Right cardiac atrium (tissue), 5 donors: ENCODE results near the gene CSTPP1. TPM values are rescaled to one million over a fixed set of nuclear protein-coding genes. Genes with fewer than 3 reads are reported as not detected.
"Not testable (repeated sequence)": the region's sequence is repeated elsewhere in the genome, so short reads cannot be mapped to it uniquely, and the experiment has no call there.

ENCODE experiments used
- ATAC-seq, 2 donors: fragments of 200-7000 bp; cut with Tn5 transposase; one replicate each; pipeline versions ENCODE4 v1.8.0 to v1.9.1; 2020; ENCODE audit warnings: moderate library complexity in 2 of 2, mild to moderate bottlenecking in 1 of 2
- DNase-seq, 3 donors: peaks; one replicate each; pipeline ENCODE4 v3.0.0-alpha.2; 2020
- H3K27ac ChIP-seq: one replicate; pipeline ENCODE4 v1.5.1; 2013; ENCODE audit warnings: mild to moderate bottlenecking, low read length, control low read depth, moderate library complexity
- H3K27me3 ChIP-seq: one replicate; pipeline ENCODE4 v1.6.1; 2013; ENCODE audit not compliant: control insufficient read depth, insufficient read depth
- H3K4me1 ChIP-seq: one replicate; pipeline ENCODE4 v1.6.1; 2013; ENCODE audit warnings: low read length; ENCODE audit not compliant: control insufficient read depth, insufficient read depth
- H3K4me3 ChIP-seq: one replicate; pipeline ENCODE4 v1.5.1; 2013; ENCODE audit warnings: low read length, control low read depth
- H3K9me3 ChIP-seq: one replicate; pipeline ENCODE4 v1.6.1; 2013; ENCODE audit warnings: low read length; ENCODE audit not compliant: control insufficient read depth
- WGBS: extraction: QIAGEN DNeasy Blood & Tissue Kit; methylation state at CpG from one replicate; pipeline ENCODE4 v1.1.7; 2013; 5-methylcytosine and 5-hydroxymethylcytosine counted together
- intact Hi-C, 4 donors: fragments of 100-400 bp; cut with DNase I; formaldehyde crosslinking; loops; one replicate each; pipeline versions ENCODE4 v1.11.0 to v1.14.0; 2022 to 2023
- polyA plus RNA-seq: library from polyadenylated mRNA; stranded (reverse); fragments of 200-250 nt; gene quantifications from one replicate; pipeline ENCODE4 v1.2.3, GENCODE V29; 2013
- total RNA-seq, 4 donors: library from RNA; stranded (reverse); fragmentation: NEBNext Ultra II Directional; extraction: Animal tissue kit (Norgen Biotek cat#: 25700); gene quantifications; one replicate each; pipeline ENCODE4 v1.2.1, GENCODE V29; 2021
- donor health status: healthy with polysubstance abuse.
- donor health status: DM: no; HTN: yes; CAD: no.
- donor health status: DM: no; HTN: no; CAD: no.
- donor health status: DM: no; HTN: yes; CAD: no; lungs with severe emphysema.
- donor health status: DM: yes; HTN: yes; CAD: no.

Gene CSTPP1
- total and polyA plus RNA-seq, 5 donors = 12.7 to 17.5 (median 15.6) TPM

GRCh38 chr11:46927928-46928327 is 8.6 kb upstream of the CSTPP1 start:
- H3K9me3 ChIP-seq, H3K4me3 ChIP-seq, H3K27ac ChIP-seq, H3K4me1 ChIP-seq, ATAC-seq, H3K27me3 ChIP-seq, DNase-seq, intact Hi-C loops: not testable (repeated sequence)
- WGBS = 81% methylated on average over 4 of the region's 4 CpGs

- WGBS = 61% methylated on average over 1 of the region's 1 CpG
These were observed 7.9 kb upstream of the CSTPP1 start for GRCh38 chr11:46928701-46929100.

GRCh38 chr11:46930089-46930488 is 6.5 kb upstream of the CSTPP1 start:
- DNase-seq (no peak), ATAC-seq (no peak)
- H3K27ac ChIP-seq = no peak overlapping the region
- no peak overlapping the region for H3K4me3 ChIP-seq
- no peaks in the 10 kb centered on the region for H3K4me1 ChIP-seq
- no peaks in the 10 kb centered on the region for H3K27me3 ChIP-seq
- intact Hi-C loops = no loop called here
- 78% methylated on average over 1 of the region's 1 CpG for WGBS
- H3K9me3 ChIP-seq = no peaks in the 10 kb centered on the region

More at GRCh38 chr11:46928701-46929100, 7.9 kb upstream of the CSTPP1 start:
- intact Hi-C loops, H3K4me3 ChIP-seq, DNase-seq, ATAC-seq, H3K27me3 ChIP-seq, H3K9me3 ChIP-seq, H3K4me1 ChIP-seq, H3K27ac ChIP-seq: not testable (repeated sequence)

- Histone ChIP-seq H3K27me3 (no peaks in the 10 kb centered on the region), H3K9me3 (no peaks in the 10 kb centered on the region), H3K27ac (no peak overlapping the region), H3K4me1 (no peaks in the 10 kb centered on the region), H3K4me3 (no peak overlapping the region)
- WGBS = 97% methylated on average over 6 of the region's 6 CpGs
- DNase-seq (no peak), ATAC-seq (no peak)
- intact Hi-C loops = loop anchor here in 1 of 4 donors (10.0 kb wide), 1 partner anchor 63 kb away; no protein-coding TSS in a partner anchor
These were observed 5.6 kb downstream of the CSTPP1 start for GRCh38 chr11:46942172-46942571.

GRCh38 chr11:46944356-46945075 is 8.0 kb downstream of the CSTPP1 start:
- Histone ChIP-seq H3K27ac (no peak overlapping the region), H3K4me1 (no peaks in the 10 kb centered on the region), H3K27me3 (no peaks in the 10 kb centered on the region), H3K9me3 (no peaks in the 10 kb centered on the region), H3K4me3 (no peak overlapping the region)
- ATAC-seq (no peak), DNase-seq (no peak)
- 61% methylated on average over 4 of the region's 4 CpGs for WGBS
- intact Hi-C loops = loop anchor here in 1 of 4 donors (10.0 kb wide), 1 partner anchor 60 kb away; no protein-coding TSS in a partner anchor

GRCh38 chr11:46947399-46948077 is 11.0 kb downstream of the CSTPP1 start:
- Histone ChIP-seq H3K27me3 (no peaks in the 10 kb centered on the region), H3K4me3 (no peak overlapping the region), H3K27ac (no peak overlapping the region), H3K4me1 (no peaks in the 10 kb centered on the region), H3K9me3 (no peaks in the 10 kb centered on the region)
- 79% methylated on average over 3 of the region's 3 CpGs for WGBS
- no peak for DNase-seq
- ATAC-seq = no peak
- intact Hi-C loops = loop anchor here in 1 of 4 donors (10.0 kb wide), 1 partner anchor 57 kb away; no protein-coding TSS in a partner anchor

- no peaks in the 10 kb centered on the region for H3K4me1 ChIP-seq
- ATAC-seq (no peak), DNase-seq (no peak)
- 93% methylated on average over 4 of the region's 4 CpGs for WGBS
- no peak overlapping the region for H3K27ac ChIP-seq
- no peaks in the 10 kb centered on the region for H3K27me3 ChIP-seq
- intact Hi-C loops = loop anchor here in 1 of 4 donors (10.0 kb wide), 1 partner anchor 56 kb away; no protein-coding TSS in a partner anchor
- H3K9me3 ChIP-seq = no peaks in the 10 kb centered on the region
- H3K4me3 ChIP-seq = no peak overlapping the region
These were observed 12.0 kb downstream of the CSTPP1 start for GRCh38 chr11:46948378-46949131.

- intact Hi-C loops = loop anchor here in 1 of 4 donors (10.0 kb wide), 1 partner anchor 56 kb away; no protein-coding TSS in a partner anchor
These were observed 12.7 kb downstream of the CSTPP1 start for GRCh38 chr11:46949297-46949696.

GRCh38 chr11:46951864-46952263 is 15.3 kb downstream of the CSTPP1 start:
- WGBS = 95% methylated on average over 1 of the region's 1 CpG
- no peak for DNase-seq
- Histone ChIP-seq H3K4me3 (no peak overlapping the region), H3K27me3 (no peaks in the 10 kb centered on the region), H3K4me1 (no peaks in the 10 kb centered on the region), H3K27ac (no peak overlapping the region), H3K9me3 (no peaks in the 10 kb centered on the region)
- intact Hi-C loops = no loop called here
- no peak for ATAC-seq

More at GRCh38 chr11:46949297-46949696, 12.7 kb downstream of the CSTPP1 start:
- ATAC-seq = no peak
- H3K4me1 ChIP-seq = no peaks in the 10 kb centered on the region
- 90% methylated on average over 1 of the region's 1 CpG for WGBS
- no peaks in the 10 kb centered on the region for H3K27me3 ChIP-seq
- no peak overlapping the region for H3K27ac ChIP-seq
- DNase-seq = no peak
- no peak overlapping the region for H3K4me3 ChIP-seq
- no peaks in the 10 kb centered on the region for H3K9me3 ChIP-seq

- Histone ChIP-seq H3K27me3 (no peaks in the 10 kb centered on the region), H3K4me3 (no peak overlapping the region), H3K27ac (no peak overlapping the region), H3K4me1 (no peaks in the 10 kb centered on the region), H3K9me3 (no peaks in the 10 kb centered on the region)
- no peak for ATAC-seq
- 77% methylated on average over 2 of the region's 2 CpGs for WGBS
- intact Hi-C loops = no loop called here
- no peak for DNase-seq
These were observed 16.0 kb downstream of the CSTPP1 start for GRCh38 chr11:46952553-46952952.

- intact Hi-C loops = no loop called here
These were observed 16.5 kb downstream of the CSTPP1 start for GRCh38 chr11:46953093-46953492.

More at GRCh38 chr11:46953093-46953492, 16.5 kb downstream of the CSTPP1 start:
- Histone ChIP-seq H3K4me3 (no peak overlapping the region), H3K27me3 (no peaks in the 10 kb centered on the region), H3K9me3 (no peaks in the 10 kb centered on the region), H3K4me1 (no peaks in the 10 kb centered on the region), H3K27ac (no peak overlapping the region)
- 91% methylated on average over 5 of the region's 5 CpGs for WGBS
- DNase-seq (no peak), ATAC-seq (no peak)
